CD4-positive, CD25-positive, alpha-beta regulatory T cell (primary cell): ENCODE data around the gene S100A11. TPM values are rescaled to one million over a fixed set of nuclear protein-coding genes. Genes with fewer than 3 reads are reported as not detected.

Experiments
- ATAC-seq, 2 donors: fragments of 150-1000 bp; cut with Tn5 transposase; one replicate each; pipeline ENCODE4 v1.10.0; 2021; ENCODE audit warnings: low read depth in 2 of 2, moderate number of reproducible peaks in 2 of 2, moderate library complexity in 1 of 2
- DNase-seq, 3 donors: peaks; one replicate each; pipeline versions ENCODE4 v3.0.0 to v3.0.0-alpha.2; 2012 to 2022; ENCODE audit warnings: mixed read lengths in 1 of 3
- H3K27ac ChIP-seq: one replicate; pipeline ENCODE4 v1.7.0; 2013; ENCODE audit warnings: mild to moderate bottlenecking, low read length; ENCODE audit not compliant: insufficient read depth, poor library complexity, severe bottlenecking
- H3K27me3 ChIP-seq: one replicate; pipeline ENCODE4 v1.7.0; 2013; ENCODE audit warnings: low read length; ENCODE audit not compliant: control insufficient read depth, insufficient read depth
- H3K36me3 ChIP-seq: one replicate; pipeline ENCODE4 v1.7.0; 2013; ENCODE audit warnings: mild to moderate bottlenecking, low read length, moderate library complexity; ENCODE audit not compliant: control insufficient read depth, insufficient read depth
- H3K4me1 ChIP-seq: 2 replicates; pipeline ENCODE4 v1.7.0; 2013; ENCODE audit warnings: mild to moderate bottlenecking, low read length; ENCODE audit not compliant: insufficient read depth, control insufficient read depth, poor library complexity, severe bottlenecking
- H3K4me3 ChIP-seq: one replicate; pipeline ENCODE4 v1.7.0; 2013; ENCODE audit warnings: low read depth, mild to moderate bottlenecking, low read length, moderate library complexity
- H3K9me3 ChIP-seq, 2 experiments: 1 replicate in 1 of 2; 2 replicates in 1 of 2; pipeline ENCODE4 v1.7.0; 2013; ENCODE audit warnings: low read length in 2 of 2, mild to moderate bottlenecking in 1 of 2, moderate library complexity in 1 of 2; ENCODE audit not compliant: control insufficient read depth in 2 of 2
- H3K27ac Mint-ChIP-seq, 3 donors: one replicate each; pipeline ENCODE4 v1.8.0; 2020 to 2022; ENCODE audit warnings: mild to moderate bottlenecking in 3 of 3, mixed read lengths in 3 of 3, moderate library complexity in 2 of 3
- H3K27me3 Mint-ChIP-seq: one replicate; pipeline ENCODE4 v1.8.0; 2022; ENCODE audit warnings: mild to moderate bottlenecking, mixed read lengths
- H3K36me3 Mint-ChIP-seq: one replicate; pipeline ENCODE4 v1.8.0; 2020; ENCODE audit warnings: mixed read lengths
- H3K4me1 Mint-ChIP-seq, 4 donors: one replicate each; pipeline ENCODE4 v1.8.0; 2020 to 2022; ENCODE audit warnings: mixed read lengths in 4 of 4, mild to moderate bottlenecking in 1 of 4
- H3K4me3 Mint-ChIP-seq, 4 donors: one replicate each; pipeline ENCODE4 v1.8.0; 2020 to 2022; ENCODE audit warnings: mild to moderate bottlenecking in 4 of 4, mixed read lengths in 4 of 4, moderate library complexity in 3 of 4
- H3K9me3 Mint-ChIP-seq, 7 donors: one replicate each; pipeline ENCODE4 v1.8.0; 2020 to 2022; ENCODE audit warnings: mixed read lengths in 7 of 7, mild to moderate bottlenecking in 3 of 7, moderate library complexity in 2 of 7
- polyA plus RNA-seq, 4 donors: library from polyadenylated mRNA; unstranded; fragments of 300-500 nt; fragmentation: Illumina TruSeq; gene quantifications; one replicate each; pipeline ENCODE4 v1.2.3, GENCODE V29; 2021
- total RNA-seq: library from RNA; stranded (reverse); gene quantifications from one replicate; pipeline ENCODE4 v1.2.3, GENCODE V29; 2022

The S100A11 gene
- total and polyA plus RNA-seq, 5 donors from 2014 or later: 80.2 to 676 (median 482) TPM

- Mint-ChIP-seq H3K9me3 (no peaks in the 10 kb centered on the region), H3K27me3 (peaks cover 6% of the 10 kb centered on the region), H3K4me1 (peaks cover 10 to 35% (median 22%) of the 10 kb centered on the region in 4 donors), H3K36me3 (no peaks in the 10 kb centered on the region), H3K27ac (peak overlapping the region; percentile 96 to 100 (median 97)), H3K4me3 (peak overlapping the region; percentile 29 to 88 (median 74))
- Histone ChIP-seq H3K4me3 (peak overlapping the region; percentile 75), H3K4me1 (peaks cover 20% of the 10 kb centered on the region), H3K27ac (peak overlapping the region; percentile 91), H3K27me3 (peaks cover 4% of the 10 kb centered on the region), H3K9me3 (no peaks in the 10 kb centered on the region), H3K36me3 (no peaks in the 10 kb centered on the region)
- peak; percentile 21 to 23 for ATAC-seq
- peak in 1 of 3 donors; percentile 49 for DNase-seq
Measured at GRCh38 chr1:152048416-152049009, 11.7 kb upstream of the S100A11 start.

GRCh38 chr1:152047730-152048415, 11.1 kb upstream of the S100A11 start:
- Mint-ChIP-seq H3K27ac (peak overlapping the region; percentile 96 to 100 (median 97)), H3K9me3 (no peaks in the 10 kb centered on the region), H3K4me3 (peak overlapping the region; percentile 29 to 88 (median 74)), H3K27me3 (peaks cover 5% of the 10 kb centered on the region), H3K4me1 (peaks cover 10 to 35% (median 22%) of the 10 kb centered on the region in 4 donors), H3K36me3 (no peaks in the 10 kb centered on the region)
- peak; percentile 95 to 96 for ATAC-seq
- Histone ChIP-seq H3K27ac (peak overlapping the region; percentile 91), H3K9me3 (no peaks in the 10 kb centered on the region), H3K27me3 (no peaks in the 10 kb centered on the region), H3K4me1 (peaks cover 20% of the 10 kb centered on the region), H3K4me3 (peak overlapping the region; percentile 75), H3K36me3 (no peaks in the 10 kb centered on the region)
- DNase-seq: peak; percentile 77 to 97 (median 79)

GRCh38 chr1:152047413-152047729, 10.6 kb upstream of the S100A11 start:
- Histone ChIP-seq H3K4me3 (peak overlapping the region; percentile 75), H3K36me3 (no peaks in the 10 kb centered on the region), H3K4me1 (peaks cover 20% of the 10 kb centered on the region), H3K9me3 (no peaks in the 10 kb centered on the region), H3K27me3 (no peaks in the 10 kb centered on the region), H3K27ac (peak overlapping the region; percentile 91)
- ATAC-seq (no peak), DNase-seq (no peak)
- Mint-ChIP-seq H3K9me3 (no peaks in the 10 kb centered on the region), H3K4me3 (peak overlapping the region; percentile 29 to 88 (median 74)), H3K27me3 (peaks cover under 1% of the 10 kb centered on the region), H3K27ac (peak overlapping the region; percentile 96 to 100 (median 97)), H3K4me1 (peaks cover 10 to 35% (median 19%) of the 10 kb centered on the region in 4 donors), H3K36me3 (no peaks in the 10 kb centered on the region)

GRCh38 chr1:152044386-152044785, 7.6 kb upstream of the S100A11 start:
- DNase-seq (no peak), ATAC-seq (no peak)
- Histone ChIP-seq H3K36me3 (no peaks in the 10 kb centered on the region), H3K27me3 (peaks cover 14% of the 10 kb centered on the region), H3K4me3 (no peak overlapping the region), H3K9me3 (no peaks in the 10 kb centered on the region), H3K27ac (no peak overlapping the region), H3K4me1 (peaks cover 20% of the 10 kb centered on the region)
- H3K36me3 Mint-ChIP-seq: no peaks in the 10 kb centered on the region
- H3K27me3 Mint-ChIP-seq: no peaks in the 10 kb centered on the region
- H3K27ac Mint-ChIP-seq: peak overlapping the region in 1 of 3 donors; percentile 64
- peaks cover 10 to 23% (median 14%) of the 10 kb centered on the region in 4 donors for H3K4me1 Mint-ChIP-seq
- no peaks in the 10 kb centered on the region for H3K9me3 Mint-ChIP-seq
- no peak overlapping the region for H3K4me3 Mint-ChIP-seq

GRCh38 chr1:152043870-152044269, 7.1 kb upstream of the S100A11 start:
- DNase-seq (no peak), ATAC-seq (no peak)
- Histone ChIP-seq H3K4me1 (peaks cover 20% of the 10 kb centered on the region), H3K27ac (no peak overlapping the region), H3K4me3 (no peak overlapping the region), H3K36me3 (no peaks in the 10 kb centered on the region), H3K27me3 (peaks cover 14% of the 10 kb centered on the region), H3K9me3 (no peaks in the 10 kb centered on the region)
- Mint-ChIP-seq H3K4me3 (no peak overlapping the region), H3K4me1 (peaks cover 10 to 25% (median 13%) of the 10 kb centered on the region in 4 donors), H3K36me3 (no peaks in the 10 kb centered on the region), H3K27me3 (no peaks in the 10 kb centered on the region), H3K9me3 (no peaks in the 10 kb centered on the region), H3K27ac (peak overlapping the region in 1 of 3 donors; percentile 79)

- no peaks in the 10 kb centered on the region for H3K36me3 Mint-ChIP-seq
- H3K27ac ChIP-seq: no peak overlapping the region
- DNase-seq: no peak
- no peaks in the 10 kb centered on the region for H3K9me3 Mint-ChIP-seq
- peaks cover 14% of the 10 kb centered on the region for H3K27me3 ChIP-seq
- H3K27me3 Mint-ChIP-seq: peaks cover 4% of the 10 kb centered on the region
- no peak overlapping the region for H3K27ac Mint-ChIP-seq
- H3K4me3 ChIP-seq: no peak overlapping the region
- H3K9me3 ChIP-seq: no peaks in the 10 kb centered on the region
- peaks cover 0 to 10% (median 3%) of the 10 kb centered on the region in 4 donors for H3K4me1 Mint-ChIP-seq
- H3K4me3 Mint-ChIP-seq: no peak overlapping the region
- H3K36me3 ChIP-seq: no peaks in the 10 kb centered on the region
- H3K4me1 ChIP-seq: peaks cover 7% of the 10 kb centered on the region
- ATAC-seq: no peak
Measured at GRCh38 chr1:152042030-152042429, 5.2 kb upstream of the S100A11 start.

- Histone ChIP-seq H3K27ac (no peak overlapping the region), H3K4me1 (peaks cover 16% of the 10 kb centered on the region), H3K9me3 (no peaks in the 10 kb centered on the region), H3K36me3 (no peaks in the 10 kb centered on the region), H3K27me3 (peaks cover 14% of the 10 kb centered on the region), H3K4me3 (no peak overlapping the region)
- DNase-seq (no peak), ATAC-seq (no peak)
- H3K9me3 Mint-ChIP-seq: no peaks in the 10 kb centered on the region
- no peak overlapping the region for H3K27ac Mint-ChIP-seq
- H3K4me3 Mint-ChIP-seq: no peak overlapping the region
- H3K36me3 Mint-ChIP-seq: no peaks in the 10 kb centered on the region
- peaks cover 9% of the 10 kb centered on the region for H3K27me3 Mint-ChIP-seq
- H3K4me1 Mint-ChIP-seq: peaks cover 0 to 20% (median 8%) of the 10 kb centered on the region in 4 donors
Measured at GRCh38 chr1:152039886-152040285, 3.1 kb upstream of the S100A11 start.
